GM19397 (cell line): ENCODE measurements around the gene RPS8.
"Not testable (repeated sequence)": the region's sequence is repeated elsewhere in the genome, so short reads cannot be mapped to it uniquely, and the experiment has no call there.

ENCODE experiments used
- ATAC-seq: cut with Tn5 transposase; IDR thresholded peaks from one replicate; pipeline ENCODE4 v1.9.1; 2021; ENCODE audit warnings: mild to moderate bottlenecking, moderate library complexity; ENCODE audit not compliant: unreplicated experiment

Gene RPS8

GRCh38 chr1:44775078-44775929 lies at the start of gene RPS8:
RPS8 (plus strand) TSS chr1:44775540; CDS start chr1:44775597, 57 bp downstream.
- ATAC-seq = peak; percentile 77

- ATAC-seq = peak; percentile 54
These were observed 44.4 kb upstream of the RPS8 start, which contains the start of gene RNU5D-1 for GRCh38 chr1:44730741-44731512. RNU5D-1 (minus strand) TSS chr1:44731170.

GRCh38 chr1:44733365-44733764 lies 42.0 kb upstream of the RPS8 start:
- ATAC-seq = no peak

- no peak for ATAC-seq
These were observed 41.6 kb upstream of the RPS8 start for GRCh38 chr1:44733784-44734183.

- no peak for ATAC-seq
These were observed 39.3 kb upstream of the RPS8 start for GRCh38 chr1:44735992-44736391.

GRCh38 chr1:44738953-44739306 lies 36.4 kb upstream of the RPS8 start:
- ATAC-seq = not testable (repeated sequence)

GRCh38 chr1:44739307-44740178 lies 35.8 kb upstream of the RPS8 start, which contains the start of gene KIF2C:
KIF2C (plus strand) TSS chr1:44739837; CDS start chr1:44739933, 96 bp downstream.
- ATAC-seq = peak; percentile 99

GRCh38 chr1:44740179-44740617 lies 35.1 kb upstream of the RPS8 start:
- ATAC-seq = no peak

GRCh38 chr1:44743211-44743610 lies 32.1 kb upstream of the RPS8 start:
- ATAC-seq = no peak

GRCh38 chr1:44747878-44748277 lies 27.5 kb upstream of the RPS8 start:
- ATAC-seq = no peak

- ATAC-seq = no peak
These were observed 17.9 kb upstream of the RPS8 start for GRCh38 chr1:44757420-44757819.

- ATAC-seq = no peak
These were observed 16.3 kb upstream of the RPS8 start for GRCh38 chr1:44759077-44759476.

GRCh38 chr1:44760876-44761275 lies 14.5 kb upstream of the RPS8 start:
- ATAC-seq = no peak

GRCh38 chr1:44766421-44766820 lies 8.9 kb upstream of the RPS8 start:
- ATAC-seq = not testable (repeated sequence)

- ATAC-seq = peak; percentile 14
These were observed 790 bp downstream of the RPS8 start for GRCh38 chr1:44775930-44776729.

GRCh38 chr1:44776730-44777068 lies 1.4 kb downstream of the RPS8 start:
- no peak for ATAC-seq

GRCh38 chr1:44777547-44777946 lies 2.2 kb downstream of the RPS8 start:
- no peak for ATAC-seq

- no peak for ATAC-seq
These were observed 2.8 kb downstream of the RPS8 start for GRCh38 chr1:44777969-44778635.

- no peak for ATAC-seq
These were observed 3.6 kb downstream of the RPS8 start for GRCh38 chr1:44778705-44779576.
